GM04504 (cell line): ENCODE data around the gene HARBI1.

Experiments
- DNase-seq: peaks from one replicate; pipeline ENCODE4 v3.0.0-alpha.2; 2012; ENCODE audit warnings: low read depth

Gene HARBI1

DNA sequence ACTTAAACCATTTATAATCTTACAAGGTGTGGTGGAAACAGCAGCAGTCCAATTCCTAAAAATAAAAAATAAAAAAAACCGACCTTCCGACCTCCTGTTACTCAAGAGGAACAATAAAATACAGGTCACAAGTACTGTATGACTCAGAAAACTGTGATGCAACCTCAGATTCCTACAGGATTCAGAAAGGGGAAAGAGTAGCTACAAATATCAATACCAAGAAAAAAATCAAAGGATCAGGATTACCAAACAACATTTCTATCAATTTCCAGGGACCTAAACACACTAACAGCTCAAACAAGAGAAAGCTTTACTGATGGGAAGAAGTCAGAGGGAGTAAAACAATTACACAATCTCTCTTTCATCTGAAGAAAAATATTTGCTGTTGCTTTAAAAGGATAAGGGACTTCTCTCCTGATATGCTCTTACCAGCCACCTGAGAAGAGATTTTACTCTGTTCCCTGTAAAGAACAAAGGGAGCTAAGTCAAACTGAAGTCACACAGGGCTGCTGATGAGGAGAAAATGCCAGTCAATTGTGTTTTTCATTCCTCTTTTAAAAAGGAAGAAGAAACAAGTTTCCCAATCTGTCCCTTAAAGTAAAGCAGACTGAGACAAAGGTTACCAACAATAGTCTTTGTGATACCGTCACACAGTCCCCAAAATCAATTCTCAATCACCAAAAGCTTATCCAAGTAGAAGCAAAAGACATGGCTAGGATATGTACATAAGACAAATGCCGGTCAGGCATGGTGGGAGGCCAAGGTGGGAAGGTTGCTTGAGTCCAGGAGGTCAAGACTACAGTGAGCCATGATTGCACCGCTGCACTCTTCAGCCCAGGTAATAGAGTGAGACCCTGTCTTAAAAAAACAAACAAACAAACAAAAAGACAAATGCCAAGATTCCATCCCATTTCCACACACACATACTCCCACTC, 62.5 kb downstream of the HARBI1 start:
- DNase-seq: peak; percentile 75

DNA sequence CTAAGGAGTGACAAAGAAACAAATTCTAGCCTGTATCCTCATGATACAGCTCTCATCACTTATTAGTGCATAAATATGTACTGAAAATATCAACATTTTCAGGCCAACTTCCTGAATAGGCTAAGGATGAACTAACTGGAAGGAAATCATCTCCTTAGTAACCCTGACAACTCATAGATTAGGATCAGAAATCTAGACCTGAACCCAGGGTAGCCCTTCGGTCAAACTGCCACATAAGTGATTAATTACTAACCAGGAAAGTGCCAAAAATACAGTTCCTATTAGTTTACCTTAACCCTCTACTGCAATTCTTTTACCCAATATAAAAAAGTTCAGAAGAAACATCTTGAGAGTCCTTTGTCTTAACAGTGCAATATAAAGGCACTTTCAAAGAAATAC, 63.2 kb downstream of the HARBI1 start:
- DNase-seq: no peak
